Nephron (organoid): ENCODE measurements around the gene PRCD.
"Not testable (repeated sequence)": the region's sequence is repeated elsewhere in the genome, so short reads cannot be mapped to it uniquely, and the experiment has no call there.

ENCODE experiments used
- H3K27ac Mint-ChIP-seq, 3 experiments: 2 replicates each; pipeline ENCODE4 v1.8.0; 2020; ENCODE audit warnings: mixed read lengths in 3 of 3, mild to moderate bottlenecking in 2 of 3, moderate library complexity in 1 of 3
- H3K27me3 Mint-ChIP-seq: 2 replicates; pipeline ENCODE4 v1.8.0; 2021; ENCODE audit warnings: low read depth, mild to moderate bottlenecking, moderate library complexity, mixed read lengths
- H3K36me3 Mint-ChIP-seq: 2 replicates; pipeline ENCODE4 v1.8.0; 2020; ENCODE audit warnings: low read depth, mixed read lengths
- H3K4me1 Mint-ChIP-seq: 2 replicates; pipeline ENCODE4 v1.8.0; 2020; ENCODE audit warnings: mixed read lengths
- H3K4me3 Mint-ChIP-seq, 3 experiments: 2 replicates each; pipeline ENCODE4 v1.8.0; 2020; ENCODE audit warnings: mild to moderate bottlenecking in 3 of 3, mixed read lengths in 3 of 3, moderate library complexity in 2 of 3
- H3K9me3 Mint-ChIP-seq: 2 replicates; pipeline ENCODE4 v1.8.0; 2020; ENCODE audit warnings: mixed read lengths
- CTCF ChIP-seq, 3 experiments: fragments of 200-600 bp; sonication (generic); IDR thresholded peaks; one replicate each; pipeline ENCODE4 v1.5.0; 2021; ENCODE audit warnings: antibody characterized with exemption in 3 of 3; ENCODE audit not compliant: unreplicated experiment in 3 of 3

Gene PRCD

DNA sequence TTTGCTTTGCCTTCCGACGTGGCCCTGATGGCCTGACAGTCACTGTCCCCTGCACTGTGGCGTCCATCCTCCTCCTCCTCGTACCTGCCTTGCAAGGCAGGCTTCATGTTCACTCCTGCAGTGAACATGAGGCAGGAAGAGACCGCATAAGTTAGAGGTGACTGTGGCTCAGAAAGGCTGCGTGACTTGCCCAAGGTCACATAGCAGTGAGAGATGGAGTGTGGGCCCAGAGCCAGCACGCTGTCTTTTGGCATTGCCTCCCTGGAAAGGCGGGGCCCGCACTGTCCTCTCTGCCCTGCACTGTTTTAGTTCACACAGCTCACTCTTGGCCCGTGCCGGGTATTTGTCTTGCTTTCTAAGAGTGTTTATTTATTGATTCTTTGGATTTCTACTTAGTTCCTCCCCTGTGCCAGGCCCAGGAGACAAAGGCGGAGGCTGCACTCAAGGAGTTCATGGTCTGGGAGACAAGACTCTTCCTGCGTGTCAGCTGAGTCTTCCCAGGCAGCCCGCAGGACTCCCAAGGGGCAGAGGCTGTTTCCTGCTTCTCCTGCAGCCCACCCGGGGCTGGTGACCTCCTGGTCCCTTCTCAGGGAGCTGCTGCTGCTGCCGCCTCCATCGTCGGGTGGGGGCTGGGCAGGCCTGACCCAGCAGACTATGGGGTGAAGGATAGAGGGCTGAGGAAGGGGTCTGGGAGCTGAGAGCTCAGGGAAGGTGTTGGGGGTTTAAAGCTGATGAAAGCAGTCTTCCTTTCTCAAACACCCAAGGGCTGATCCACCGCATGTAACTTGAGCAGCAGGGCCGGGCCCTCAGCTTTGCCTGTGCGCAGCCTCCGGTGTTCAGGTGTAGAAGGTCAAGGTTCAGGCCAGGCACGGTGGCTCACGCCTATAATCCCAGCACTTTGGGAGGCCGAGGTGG lies 15.0 kb upstream of the PRCD start:
- Mint-ChIP-seq H3K27me3 (peaks cover 22% of the 10 kb centered on the region), H3K9me3 (no peaks in the 10 kb centered on the region), H3K4me1 (peaks cover 55% of the 10 kb centered on the region), H3K27ac (peak overlapping the region; percentile 86 to 90 (median 89)), H3K36me3 (no peaks in the 10 kb centered on the region), H3K4me3 (peak overlapping the region; percentile 24 to 66 (median 35))
- no peak for TF ChIP-seq CTCF (IDR thresholded peaks at IDR 0.05; ENCODE audit: unreplicated experiment in 3 of 3)

DNA sequence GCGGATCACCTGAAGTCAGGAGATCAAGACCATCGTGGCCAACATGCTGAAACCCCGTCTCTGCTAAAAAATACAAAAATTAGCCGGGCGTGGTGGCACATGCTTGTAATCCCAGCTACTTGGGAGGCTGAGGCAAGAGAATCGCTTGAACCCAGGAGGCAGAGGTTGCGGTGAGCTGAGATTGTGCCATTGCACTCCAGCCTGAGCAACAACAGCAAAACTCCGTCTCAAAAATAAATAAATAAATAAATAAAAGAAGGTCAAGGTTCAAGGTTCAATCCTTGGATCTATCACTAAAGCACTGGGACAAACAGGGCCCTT lies 14.4 kb upstream of the PRCD start:
- not testable (repeated sequence) for H3K36me3 Mint-ChIP-seq, H3K4me3 Mint-ChIP-seq, H3K9me3 Mint-ChIP-seq
- H3K4me1 Mint-ChIP-seq, result peaks cover 55% of the 10 kb centered on the region
- peak overlapping the region in 1 of 3 experiments; percentile 90 for H3K27ac Mint-ChIP-seq
- H3K27me3 Mint-ChIP-seq, result peaks cover 16% of the 10 kb centered on the region

DNA sequence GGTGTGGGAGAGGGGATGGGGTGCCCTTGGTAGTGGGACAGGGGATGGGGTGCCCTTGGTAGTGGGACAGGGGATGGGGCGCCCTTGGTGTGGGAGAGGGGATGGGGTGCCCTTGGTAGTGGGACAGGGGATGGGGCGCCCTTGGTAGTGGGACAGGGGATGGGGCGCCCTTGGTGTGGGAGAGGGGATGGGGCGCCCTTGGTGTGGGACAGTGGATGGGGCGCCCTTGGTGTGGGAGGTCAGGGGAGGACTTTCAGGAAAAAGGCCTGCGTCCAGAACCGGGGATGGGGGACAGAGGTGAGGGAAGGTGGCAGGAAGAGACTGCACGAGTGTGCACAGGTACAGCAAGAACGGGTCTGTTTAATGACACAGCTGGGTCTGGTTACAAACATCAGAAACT lies 12.8 kb upstream of the PRCD start:
- peaks cover 13% of the 10 kb centered on the region for H3K27me3 Mint-ChIP-seq
- peaks cover 56% of the 10 kb centered on the region for H3K4me1 Mint-ChIP-seq
- not testable (repeated sequence) for H3K9me3 Mint-ChIP-seq, H3K36me3 Mint-ChIP-seq
- H3K4me3 Mint-ChIP-seq, result peak overlapping the region in 1 of 3 experiments; percentile 32
- peak overlapping the region; percentile 77 to 85 (median 83) for H3K27ac Mint-ChIP-seq

GRCh38 chr17:76527430-76528111 lies 12.3 kb upstream of the PRCD start:
- no peaks in the 10 kb centered on the region for H3K36me3 Mint-ChIP-seq
- H3K4me3 Mint-ChIP-seq, result peak overlapping the region in 1 of 3 experiments; percentile 32
- H3K27me3 Mint-ChIP-seq, result peaks cover 13% of the 10 kb centered on the region
- no peak for TF ChIP-seq CTCF (IDR thresholded peaks at IDR 0.05; ENCODE audit: unreplicated experiment in 3 of 3)
- H3K9me3 Mint-ChIP-seq, result no peaks in the 10 kb centered on the region
- H3K27ac Mint-ChIP-seq, result peak overlapping the region; percentile 97 to 98 (median 97)
- peaks cover 59% of the 10 kb centered on the region for H3K4me1 Mint-ChIP-seq

- TF ChIP-seq CTCF (IDR thresholded peaks at IDR 0.05; ENCODE audit: unreplicated experiment in 3 of 3), result no peak
- H3K9me3 Mint-ChIP-seq, result no peaks in the 10 kb centered on the region
- peak overlapping the region in 1 of 3 experiments; percentile 19 for H3K4me3 Mint-ChIP-seq
- peak overlapping the region; percentile 97 to 98 (median 97) for H3K27ac Mint-ChIP-seq
- peaks cover 10% of the 10 kb centered on the region for H3K27me3 Mint-ChIP-seq
- H3K4me1 Mint-ChIP-seq, result peaks cover 61% of the 10 kb centered on the region
- no peaks in the 10 kb centered on the region for H3K36me3 Mint-ChIP-seq
Measured at GRCh38 chr17:76528156-76528527, 11.7 kb upstream of the PRCD start.

- H3K36me3 Mint-ChIP-seq, result no peaks in the 10 kb centered on the region
- H3K27ac Mint-ChIP-seq, result peak overlapping the region; percentile 97 to 98 (median 97)
- H3K27me3 Mint-ChIP-seq, result peaks cover 10% of the 10 kb centered on the region
- TF ChIP-seq CTCF (IDR thresholded peaks at IDR 0.05; ENCODE audit: unreplicated experiment in 3 of 3), result no peak
- peak overlapping the region in 1 of 3 experiments; percentile 52 for H3K4me3 Mint-ChIP-seq
- H3K4me1 Mint-ChIP-seq, result peaks cover 59% of the 10 kb centered on the region
- H3K9me3 Mint-ChIP-seq, result no peaks in the 10 kb centered on the region
Measured at GRCh38 chr17:76528528-76529223, 11.2 kb upstream of the PRCD start.
